GM19023 (cell line): ENCODE data around the gene WNT16.

Experiments
- ATAC-seq: cut with Tn5 transposase; IDR thresholded peaks from one replicate; pipeline ENCODE4 v1.9.1; 2021; ENCODE audit warnings: mild to moderate bottlenecking, moderate library complexity; ENCODE audit not compliant: unreplicated experiment

Gene WNT16

GRCh38 chr7:121390109-121390508 is 61.3 kb downstream of the WNT16 start:
- no peak for ATAC-seq

GRCh38 chr7:121390617-121391016 is 61.8 kb downstream of the WNT16 start:
- ATAC-seq: no peak
